ENCODE results near the gene SPACA1.

DNA sequence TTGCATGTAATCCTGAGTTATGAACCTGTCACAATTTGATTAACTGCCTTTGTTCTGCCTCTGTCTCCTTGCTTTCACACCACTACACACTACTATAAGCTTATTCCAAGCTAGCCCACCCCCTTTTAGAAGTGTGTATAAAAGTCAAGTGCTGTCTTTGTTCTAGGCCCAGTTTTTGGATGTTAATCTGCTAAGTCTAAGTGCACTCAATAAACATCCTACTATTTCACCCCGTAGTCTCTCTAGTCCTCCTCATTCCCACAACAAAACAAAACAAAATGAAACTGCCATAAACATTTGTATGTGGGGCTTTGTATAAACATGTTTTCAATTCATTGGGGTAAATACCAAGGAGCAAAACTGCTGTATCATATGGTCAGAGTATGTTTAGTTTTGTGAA, 16.1 kb upstream of the SPACA1 start:
- TF ChIP-seq, protein P1, sequence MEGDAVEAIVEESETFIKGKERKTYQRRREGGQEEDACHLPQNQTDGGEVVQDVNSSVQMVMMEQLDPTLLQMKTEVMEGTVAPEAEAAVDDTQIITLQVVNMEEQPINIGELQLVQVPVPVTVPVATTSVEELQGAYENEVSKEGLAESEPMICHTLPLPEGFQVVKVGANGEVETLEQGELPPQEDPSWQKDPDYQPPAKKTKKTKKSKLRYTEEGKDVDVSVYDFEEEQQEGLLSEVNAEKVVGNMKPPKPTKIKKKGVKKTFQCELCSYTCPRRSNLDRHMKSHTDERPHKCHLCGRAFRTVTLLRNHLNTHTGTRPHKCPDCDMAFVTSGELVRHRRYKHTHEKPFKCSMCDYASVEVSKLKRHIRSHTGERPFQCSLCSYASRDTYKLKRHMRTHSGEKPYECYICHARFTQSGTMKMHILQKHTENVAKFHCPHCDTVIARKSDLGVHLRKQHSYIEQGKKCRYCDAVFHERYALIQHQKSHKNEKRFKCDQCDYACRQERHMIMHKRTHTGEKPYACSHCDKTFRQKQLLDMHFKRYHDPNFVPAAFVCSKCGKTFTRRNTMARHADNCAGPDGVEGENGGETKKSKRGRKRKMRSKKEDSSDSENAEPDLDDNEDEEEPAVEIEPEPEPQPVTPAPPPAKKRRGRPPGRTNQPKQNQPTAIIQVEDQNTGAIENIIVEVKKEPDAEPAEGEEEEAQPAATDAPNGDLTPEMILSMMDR (IDR thresholded peaks at IDR 0.05 in 4 of 5, conservative IDR thresholded peaks at IDR 0.05 in 1 of 5) = no peak
- no peak for TF ChIP-seq POLR2A (IDR thresholded peaks at IDR 0.05)

Data from gastrocnemius medialis (tissue), 4 donors.